ENCODE measurements around the gene ADAMTS12.

The ADAMTS12 gene

DNA sequence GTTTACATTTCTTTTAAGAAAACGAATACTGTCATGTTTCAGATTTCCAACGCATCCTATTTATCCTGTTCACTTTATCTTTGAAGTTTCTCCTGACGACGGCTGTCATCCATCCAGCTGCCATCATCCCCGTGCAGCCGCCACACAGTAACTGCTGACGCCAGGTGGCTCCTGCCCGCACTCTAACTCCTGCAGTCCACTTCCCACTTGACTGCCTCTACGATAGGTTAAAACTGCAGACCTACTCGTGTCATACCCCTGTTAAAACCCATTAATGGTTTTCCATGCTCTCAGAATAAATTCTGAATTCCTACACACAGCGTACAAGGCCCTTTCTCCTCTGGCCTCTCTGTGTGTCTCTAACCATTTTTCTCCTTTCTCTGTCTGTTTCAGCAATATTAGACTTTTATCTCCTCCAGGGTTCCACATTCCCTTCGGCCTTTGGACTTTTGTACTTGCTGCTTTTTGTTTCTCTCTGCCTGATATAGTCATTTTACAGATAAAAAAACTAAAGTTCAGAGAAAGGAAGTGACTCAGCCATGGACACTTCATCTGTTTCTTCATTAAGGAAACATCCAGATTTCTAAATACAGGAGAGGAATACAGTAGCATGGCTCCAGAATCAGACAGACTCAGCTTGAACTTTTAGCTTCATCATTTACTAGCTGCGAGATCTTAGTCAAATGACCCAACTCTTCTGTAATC is 84.9 kb downstream of the ADAMTS12 start:
- no peaks in the 10 kb centered on the region for H3K27me3 ChIP-seq (ENCODE audit: insufficient read depth, low read length)
- H3K36me3 ChIP-seq (ENCODE audit: insufficient read depth, low read length) = no peaks in the 10 kb centered on the region
- H3K9me3 ChIP-seq (ENCODE audit: low read length) = no peaks in the 10 kb centered on the region
- no peaks in the 10 kb centered on the region for H3K4me1 ChIP-seq (ENCODE audit: insufficient read depth, low read length)
- no peak overlapping the region for H3K4me3 ChIP-seq (ENCODE audit: low read length)
- H2AFZ ChIP-seq (ENCODE audit: low read depth, low read length) = no peak overlapping the region

DNA sequence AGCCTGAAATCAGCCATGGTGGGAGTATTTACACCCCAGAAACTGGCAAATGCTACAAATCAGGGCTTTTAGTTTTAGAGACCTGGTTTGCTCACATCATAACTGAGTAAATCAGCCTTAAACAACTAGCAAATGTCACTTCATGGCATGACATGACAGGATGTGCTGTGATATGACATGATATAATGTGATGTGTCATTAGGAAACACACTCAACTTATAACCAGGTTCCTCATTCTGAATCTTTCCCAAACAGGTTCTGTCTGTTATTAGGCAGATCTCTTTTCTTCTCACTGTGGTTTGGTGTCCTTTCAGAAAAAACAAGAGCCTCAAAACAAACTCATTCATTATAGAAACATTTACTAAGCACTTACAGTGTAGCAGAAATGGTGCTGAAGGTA is 90.5 kb downstream of the ADAMTS12 start:
- Histone ChIP-seq H3K4me1 (ENCODE audit: insufficient read depth, low read length) (no peaks in the 10 kb centered on the region), H3K4me3 (ENCODE audit: low read length) (no peak overlapping the region), H3K27me3 (ENCODE audit: insufficient read depth, low read length) (no peaks in the 10 kb centered on the region), H2AFZ (ENCODE audit: low read depth, low read length) (no peak overlapping the region), H3K36me3 (ENCODE audit: insufficient read depth, low read length) (no peaks in the 10 kb centered on the region), H3K9me3 (ENCODE audit: low read length) (peaks cover 2% of the 10 kb centered on the region)

DNA sequence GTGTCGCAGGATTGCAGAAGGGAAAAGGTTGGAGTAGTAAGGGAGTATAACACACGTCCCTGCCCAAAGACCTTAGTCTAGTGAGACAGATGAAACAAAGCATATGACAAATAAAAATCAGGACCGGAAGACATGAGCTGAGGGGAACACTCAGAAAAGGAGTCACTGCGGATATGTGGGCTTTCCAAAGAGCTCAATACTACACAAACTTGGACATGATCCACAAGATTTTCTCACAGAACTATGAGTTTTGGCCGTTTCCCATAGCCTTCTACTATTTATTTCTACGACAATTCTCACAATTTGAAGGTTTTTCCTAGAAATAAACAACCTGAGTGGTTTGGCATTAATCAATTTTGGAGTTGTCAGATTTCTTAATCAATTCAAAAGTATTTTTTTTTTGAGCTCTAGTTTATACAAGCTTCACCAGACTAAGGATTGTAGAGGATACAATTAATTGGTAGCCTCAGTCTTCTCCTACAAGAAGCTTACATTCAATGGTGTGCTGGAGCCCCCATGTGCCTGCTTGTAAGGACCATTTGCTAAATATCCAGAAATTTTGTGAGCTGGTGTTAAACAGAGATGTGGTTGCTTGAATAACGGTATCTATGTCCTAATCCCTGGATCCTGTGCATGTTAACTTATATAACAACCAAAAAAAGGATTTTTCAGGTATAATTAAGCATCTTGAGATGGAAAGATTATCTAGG is 91.4 kb downstream of the ADAMTS12 start:
- Histone ChIP-seq H2AFZ (ENCODE audit: low read depth, low read length) (no peak overlapping the region), H3K27me3 (ENCODE audit: insufficient read depth, low read length) (no peaks in the 10 kb centered on the region), H3K36me3 (ENCODE audit: insufficient read depth, low read length) (no peaks in the 10 kb centered on the region), H3K9me3 (ENCODE audit: low read length) (peaks cover 2% of the 10 kb centered on the region), H3K4me3 (ENCODE audit: low read length) (no peak overlapping the region), H3K4me1 (ENCODE audit: insufficient read depth, low read length) (no peaks in the 10 kb centered on the region)

DNA sequence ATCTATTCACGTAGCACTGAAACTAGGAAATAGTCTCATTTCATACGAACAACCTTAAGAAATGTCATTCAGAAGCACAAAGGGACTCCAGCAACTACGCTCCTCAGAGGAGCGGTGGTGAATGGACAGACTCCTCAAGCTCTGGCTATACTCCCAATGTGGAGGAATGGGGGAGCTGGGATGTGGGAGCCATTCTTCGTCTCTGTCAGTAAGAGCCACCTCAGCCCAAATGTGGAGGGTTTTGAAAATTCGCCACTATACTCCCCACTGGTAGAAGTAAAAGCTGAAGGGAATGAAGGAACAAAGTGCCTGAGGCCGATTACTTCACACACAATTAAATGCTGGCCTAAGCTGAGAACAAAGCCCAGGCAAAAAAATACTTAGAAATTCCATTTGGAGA is 96.3 kb downstream of the ADAMTS12 start:
- Histone ChIP-seq H3K9me3 (ENCODE audit: low read length) (peaks cover 2% of the 10 kb centered on the region), H3K27me3 (ENCODE audit: insufficient read depth, low read length) (no peaks in the 10 kb centered on the region), H3K4me3 (ENCODE audit: low read length) (no peak overlapping the region), H2AFZ (ENCODE audit: low read depth, low read length) (no peak overlapping the region), H3K4me1 (ENCODE audit: insufficient read depth, low read length) (no peaks in the 10 kb centered on the region), H3K36me3 (ENCODE audit: insufficient read depth, low read length) (no peaks in the 10 kb centered on the region)

DNA sequence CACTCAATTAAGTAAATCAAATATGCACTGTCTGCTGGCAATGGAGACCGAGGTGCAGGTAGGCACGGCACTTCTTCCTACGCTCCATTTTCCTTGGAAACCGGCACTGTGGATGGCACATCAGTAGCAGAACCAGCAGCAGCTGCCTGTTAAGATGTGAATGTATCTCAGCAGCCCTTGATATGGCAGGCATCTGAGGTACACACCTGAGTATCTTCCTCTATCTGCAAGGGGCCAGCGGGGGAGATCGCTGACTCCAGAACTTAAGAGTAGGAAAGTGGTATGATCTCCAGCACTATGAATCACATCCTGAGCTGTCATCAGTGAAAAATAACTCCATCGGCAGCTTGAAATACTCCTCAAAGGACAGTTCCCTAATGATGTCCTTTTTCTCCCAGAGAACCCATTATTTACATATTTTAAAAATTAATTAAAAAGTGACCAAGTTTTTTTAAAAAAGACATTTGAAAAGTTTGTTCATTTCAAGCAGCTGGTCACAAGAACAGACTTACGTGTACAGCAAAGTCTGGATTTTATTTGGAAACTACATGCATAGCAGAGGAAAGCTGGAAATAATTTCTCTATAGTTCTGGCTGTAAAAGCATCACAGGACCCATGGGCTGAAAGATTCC is 97.1 kb downstream of the ADAMTS12 start:
- Histone ChIP-seq H2AFZ (ENCODE audit: low read depth, low read length) (no peak overlapping the region), H3K36me3 (ENCODE audit: insufficient read depth, low read length) (no peaks in the 10 kb centered on the region), H3K9me3 (ENCODE audit: low read length) (peaks cover 2% of the 10 kb centered on the region), H3K27me3 (ENCODE audit: insufficient read depth, low read length) (no peaks in the 10 kb centered on the region), H3K4me3 (ENCODE audit: low read length) (no peak overlapping the region), H3K4me1 (ENCODE audit: insufficient read depth, low read length) (no peaks in the 10 kb centered on the region)

DNA sequence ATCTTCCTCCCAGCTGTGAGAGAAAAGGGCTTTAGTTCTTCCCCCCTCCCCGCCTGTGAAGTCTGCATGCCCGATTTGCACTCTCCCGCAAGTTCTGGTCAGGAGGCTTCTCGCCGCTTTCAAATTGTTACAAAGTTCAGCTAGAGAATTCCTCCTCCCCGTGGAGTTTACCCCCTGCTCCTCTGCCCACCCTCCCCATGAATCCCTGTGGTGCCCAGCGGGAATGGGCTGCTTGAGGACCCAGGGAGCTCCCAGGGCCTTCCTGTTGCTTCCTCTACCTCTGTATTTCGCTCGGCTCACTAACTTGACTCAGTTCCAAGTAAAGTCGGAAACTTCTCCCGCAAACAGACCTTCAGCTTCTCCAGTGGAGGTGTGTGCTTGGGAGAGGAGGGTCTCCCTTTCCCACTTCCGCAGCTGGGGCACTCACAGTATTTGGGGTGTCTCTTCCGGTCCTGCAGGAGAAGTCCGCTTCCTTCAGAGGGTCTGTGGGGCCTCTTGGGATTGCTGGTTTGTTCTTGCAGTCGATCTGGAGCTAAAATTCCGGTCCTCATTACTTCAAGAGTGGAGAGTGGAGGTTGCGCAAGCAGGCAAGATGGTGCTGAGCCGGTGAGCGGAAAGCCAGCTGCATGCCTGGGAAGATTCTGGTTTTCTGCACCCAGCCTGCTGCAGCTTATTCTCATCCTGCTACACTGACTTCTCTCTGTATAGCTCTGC is 97.8 kb downstream of the ADAMTS12 start:
- H3K9me3 ChIP-seq (ENCODE audit: low read length) = peaks cover 2% of the 10 kb centered on the region
- H3K4me1 ChIP-seq (ENCODE audit: insufficient read depth, low read length) = no peaks in the 10 kb centered on the region
- H3K27me3 ChIP-seq (ENCODE audit: insufficient read depth, low read length) = no peaks in the 10 kb centered on the region
- no peak overlapping the region for H3K4me3 ChIP-seq (ENCODE audit: low read length)
- H3K36me3 ChIP-seq (ENCODE audit: insufficient read depth, low read length) = no peaks in the 10 kb centered on the region
- H2AFZ ChIP-seq (ENCODE audit: low read depth, low read length) = no peak overlapping the region

DNA sequence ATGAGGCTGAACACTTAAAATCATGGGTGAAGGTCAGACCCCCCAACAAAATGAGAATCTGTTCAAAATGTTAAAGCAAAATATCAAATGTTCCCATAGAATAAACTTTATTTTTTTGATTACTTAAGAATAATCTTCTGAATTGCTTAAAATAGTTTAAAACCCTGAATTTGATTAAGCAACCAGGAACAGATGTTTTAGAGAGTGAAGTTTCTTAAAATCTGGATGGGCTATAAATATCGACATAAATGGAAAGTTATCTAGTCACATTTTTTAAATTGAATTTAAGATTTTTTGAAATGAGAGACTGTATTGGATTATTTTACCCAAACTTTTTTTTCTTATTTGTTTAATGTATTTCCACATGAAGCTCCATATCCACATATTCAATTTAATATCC is 98.5 kb downstream of the ADAMTS12 start:
- Histone ChIP-seq H3K4me1 (ENCODE audit: insufficient read depth, low read length) (no peaks in the 10 kb centered on the region), H3K36me3 (ENCODE audit: insufficient read depth, low read length) (no peaks in the 10 kb centered on the region), H2AFZ (ENCODE audit: low read depth, low read length) (no peak overlapping the region), H3K4me3 (ENCODE audit: low read length) (no peak overlapping the region), H3K9me3 (ENCODE audit: low read length) (no peaks in the 10 kb centered on the region), H3K27me3 (ENCODE audit: insufficient read depth, low read length) (no peaks in the 10 kb centered on the region)

DNA sequence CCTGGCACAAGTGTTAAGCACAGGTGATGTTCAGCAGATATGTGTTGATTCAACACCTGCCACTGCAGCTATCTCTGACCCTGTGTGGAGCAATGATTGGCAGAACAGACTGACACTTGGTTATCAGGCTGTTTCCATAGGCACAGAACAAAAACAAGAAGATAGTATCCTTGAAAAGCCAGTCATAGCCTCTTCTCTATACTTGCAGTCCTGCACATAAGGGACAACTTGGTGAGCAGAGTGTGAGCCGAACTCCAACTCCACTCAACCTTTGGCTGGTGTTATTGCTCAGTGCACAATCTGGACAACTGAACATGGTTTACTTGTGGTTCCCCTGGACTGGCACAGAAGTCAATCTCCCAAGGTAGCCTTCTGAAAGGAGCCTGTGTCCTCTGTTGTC is 99.2 kb downstream of the ADAMTS12 start:
- no peaks in the 10 kb centered on the region for H3K9me3 ChIP-seq (ENCODE audit: low read length)
- no peaks in the 10 kb centered on the region for H3K4me1 ChIP-seq (ENCODE audit: insufficient read depth, low read length)
- no peaks in the 10 kb centered on the region for H3K27me3 ChIP-seq (ENCODE audit: insufficient read depth, low read length)
- H2AFZ ChIP-seq (ENCODE audit: low read depth, low read length) = no peak overlapping the region
- no peak overlapping the region for H3K4me3 ChIP-seq (ENCODE audit: low read length)
- no peaks in the 10 kb centered on the region for H3K36me3 ChIP-seq (ENCODE audit: insufficient read depth, low read length)

DNA sequence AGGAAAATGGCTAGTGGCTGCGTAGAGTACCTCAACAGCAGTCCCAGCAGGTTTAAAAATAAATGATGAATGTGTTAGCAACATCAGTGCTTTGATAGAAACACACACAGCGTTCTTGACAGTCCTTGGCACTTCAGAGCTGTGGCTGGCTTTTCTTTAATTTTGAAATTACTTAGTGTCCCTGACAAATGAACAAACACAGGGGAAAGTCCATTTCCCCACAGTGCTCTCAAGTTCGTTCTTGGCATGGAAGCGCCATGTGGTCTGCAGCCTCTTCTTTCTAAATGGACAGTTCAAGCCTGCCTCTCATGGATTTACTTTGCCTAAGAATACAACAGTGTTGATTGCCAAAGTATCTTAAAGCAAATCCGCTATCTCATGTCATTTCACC is 102.2 kb downstream of the ADAMTS12 start:
- Histone ChIP-seq H3K4me1 (ENCODE audit: insufficient read depth, low read length) (no peaks in the 10 kb centered on the region), H3K27me3 (ENCODE audit: insufficient read depth, low read length) (no peaks in the 10 kb centered on the region), H3K36me3 (ENCODE audit: insufficient read depth, low read length) (no peaks in the 10 kb centered on the region), H3K4me3 (ENCODE audit: low read length) (no peak overlapping the region), H3K9me3 (ENCODE audit: low read length) (no peaks in the 10 kb centered on the region), H2AFZ (ENCODE audit: low read depth, low read length) (no peak overlapping the region)

DNA sequence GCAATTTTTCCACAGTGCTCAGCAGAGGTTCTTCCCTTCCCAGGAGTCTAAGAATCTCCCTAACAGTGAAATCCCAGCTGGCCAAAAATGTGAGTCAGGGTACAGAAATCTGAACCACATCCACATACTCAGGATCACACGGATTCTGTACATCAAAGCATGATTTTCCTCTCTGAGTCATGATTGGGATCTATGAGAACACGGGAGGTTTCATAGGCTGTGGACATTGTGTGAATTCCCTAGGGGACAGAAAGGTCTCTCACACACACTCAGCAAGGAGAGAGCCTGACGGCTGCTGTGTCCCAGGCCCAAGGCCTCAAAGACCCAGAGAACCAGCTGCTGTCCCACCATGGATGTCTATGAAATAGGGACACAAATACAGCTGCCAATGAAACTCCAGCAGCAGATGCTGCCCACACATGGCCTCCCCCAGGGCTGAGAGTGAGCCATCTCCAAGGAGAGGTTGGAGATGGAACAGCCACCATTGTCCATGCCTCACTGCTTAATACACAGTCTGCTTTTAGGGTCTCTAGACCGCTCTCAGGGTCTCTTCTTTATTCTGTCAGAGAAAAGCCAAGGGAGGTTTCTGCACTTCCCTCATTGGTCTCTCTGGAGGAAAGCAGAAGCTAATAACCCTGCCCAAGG is 102.7 kb downstream of the ADAMTS12 start:
- Histone ChIP-seq H3K9me3 (ENCODE audit: low read length) (no peaks in the 10 kb centered on the region), H3K36me3 (ENCODE audit: insufficient read depth, low read length) (no peaks in the 10 kb centered on the region), H3K4me3 (ENCODE audit: low read length) (no peak overlapping the region), H3K4me1 (ENCODE audit: insufficient read depth, low read length) (no peaks in the 10 kb centered on the region), H3K27me3 (ENCODE audit: insufficient read depth, low read length) (no peaks in the 10 kb centered on the region), H2AFZ (ENCODE audit: low read depth, low read length) (no peak overlapping the region)

DNA sequence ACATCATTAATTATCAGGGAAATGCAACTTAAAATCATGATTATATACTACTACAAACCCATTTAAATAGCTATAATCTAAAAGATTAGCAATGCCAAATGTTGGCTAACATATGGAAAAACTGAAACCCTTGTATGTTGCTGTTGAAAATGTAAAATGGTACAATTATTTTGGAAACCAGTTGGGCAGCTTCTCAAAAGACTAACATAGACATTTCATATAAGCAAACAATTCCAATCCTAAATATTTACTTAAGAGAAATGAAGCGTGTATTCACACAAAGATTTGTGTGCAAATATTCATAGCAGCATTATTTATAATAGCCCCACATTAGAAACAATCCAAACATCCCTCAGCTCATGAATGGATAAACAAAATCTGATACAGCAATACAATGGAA is 106.2 kb downstream of the ADAMTS12 start:
- no peak overlapping the region for H3K4me3 ChIP-seq (ENCODE audit: low read length)
- H2AFZ ChIP-seq (ENCODE audit: low read depth, low read length) = no peak overlapping the region
- H3K27me3 ChIP-seq (ENCODE audit: insufficient read depth, low read length) = no peaks in the 10 kb centered on the region

DNA sequence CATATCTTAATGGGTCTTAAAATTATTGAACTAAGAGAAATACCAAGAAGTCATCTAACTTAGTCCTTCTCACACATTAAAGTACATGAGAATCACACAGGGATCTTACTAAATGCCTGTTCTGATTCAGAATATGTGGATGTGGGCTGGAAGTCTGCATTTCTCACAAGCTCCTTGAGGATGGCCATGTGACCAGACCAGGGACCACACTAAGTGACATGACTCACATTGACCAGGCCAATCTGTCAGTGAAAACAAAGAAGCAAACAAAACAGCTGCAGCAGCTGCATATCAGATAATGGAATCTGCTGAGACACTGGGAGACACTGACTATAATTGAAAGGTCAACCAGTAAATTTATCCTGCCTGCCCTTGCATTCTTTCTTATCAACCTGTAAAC is 110.5 kb downstream of the ADAMTS12 start:
- Histone ChIP-seq H3K4me1 (ENCODE audit: insufficient read depth, low read length) (peaks cover 11% of the 10 kb centered on the region), H3K27me3 (ENCODE audit: insufficient read depth, low read length) (no peaks in the 10 kb centered on the region), H3K36me3 (ENCODE audit: insufficient read depth, low read length) (no peaks in the 10 kb centered on the region), H2AFZ (ENCODE audit: low read depth, low read length) (no peak overlapping the region), H3K9me3 (ENCODE audit: low read length) (no peaks in the 10 kb centered on the region), H3K4me3 (ENCODE audit: low read length) (no peak overlapping the region)

More for the DNA sequence above, 106.2 kb downstream of the ADAMTS12 start:
- no peaks in the 10 kb centered on the region for H3K9me3 ChIP-seq (ENCODE audit: low read length)
- peaks cover 9% of the 10 kb centered on the region for H3K4me1 ChIP-seq (ENCODE audit: insufficient read depth, low read length)
- no peaks in the 10 kb centered on the region for H3K36me3 ChIP-seq (ENCODE audit: insufficient read depth, low read length)

Measured in neuron (in vitro differentiated cells).